Right lobe of liver (tissue), 4 donors: ENCODE data around the gene DLGAP4.

Source experiments
- POLR2A ChIP-seq: fragments of 450-650 bp; IDR thresholded peaks from one replicate; pipeline ENCODE4 v1.6.1; 2017; ENCODE audit warnings: antibody characterized with exemption, mild to moderate bottlenecking
- TF ChIP-seq, protein P1 (sequence below), 4 donors: fragments of 200-600 bp in 3 of 4; fragments of 450-650 bp in 1 of 4; IDR thresholded peaks; one replicate each; pipeline versions ENCODE4 v1.5.1 to v1.8.0; 2016 to 2022; ENCODE audit warnings: antibody characterized with exemption in 4 of 4, mild to moderate bottlenecking in 2 of 4
- donor health status: DM: no; HTN: no; CAD: no.
- donor health status: DM: no; HTN: no; CAD: no.
- donor health status: DM: no; HTN: yes; CAD: no.

DNA sequence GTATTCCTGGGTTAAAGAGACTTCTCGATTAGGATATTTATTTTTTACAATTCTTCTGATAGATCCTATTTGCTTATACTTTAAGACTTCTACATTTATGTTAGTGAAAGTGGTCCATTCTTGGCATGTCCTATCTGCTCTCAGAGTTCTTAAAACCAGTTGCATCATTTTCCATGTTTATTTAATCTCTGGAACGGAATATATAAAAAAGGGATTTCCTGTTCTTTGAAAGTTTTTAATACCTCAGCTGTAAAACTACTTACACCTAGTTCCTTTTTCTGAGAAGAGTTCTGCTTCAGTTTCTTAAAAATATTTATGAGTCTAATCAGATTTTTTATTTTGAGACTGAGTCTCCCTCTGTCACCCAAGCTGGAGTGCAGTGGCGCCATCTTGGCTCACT lies 217.2 kb downstream of the DLGAP4 start:
- TF ChIP-seq, protein P1, sequence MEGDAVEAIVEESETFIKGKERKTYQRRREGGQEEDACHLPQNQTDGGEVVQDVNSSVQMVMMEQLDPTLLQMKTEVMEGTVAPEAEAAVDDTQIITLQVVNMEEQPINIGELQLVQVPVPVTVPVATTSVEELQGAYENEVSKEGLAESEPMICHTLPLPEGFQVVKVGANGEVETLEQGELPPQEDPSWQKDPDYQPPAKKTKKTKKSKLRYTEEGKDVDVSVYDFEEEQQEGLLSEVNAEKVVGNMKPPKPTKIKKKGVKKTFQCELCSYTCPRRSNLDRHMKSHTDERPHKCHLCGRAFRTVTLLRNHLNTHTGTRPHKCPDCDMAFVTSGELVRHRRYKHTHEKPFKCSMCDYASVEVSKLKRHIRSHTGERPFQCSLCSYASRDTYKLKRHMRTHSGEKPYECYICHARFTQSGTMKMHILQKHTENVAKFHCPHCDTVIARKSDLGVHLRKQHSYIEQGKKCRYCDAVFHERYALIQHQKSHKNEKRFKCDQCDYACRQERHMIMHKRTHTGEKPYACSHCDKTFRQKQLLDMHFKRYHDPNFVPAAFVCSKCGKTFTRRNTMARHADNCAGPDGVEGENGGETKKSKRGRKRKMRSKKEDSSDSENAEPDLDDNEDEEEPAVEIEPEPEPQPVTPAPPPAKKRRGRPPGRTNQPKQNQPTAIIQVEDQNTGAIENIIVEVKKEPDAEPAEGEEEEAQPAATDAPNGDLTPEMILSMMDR (IDR thresholded peaks at IDR 0.05) = no peak
- no peak for TF ChIP-seq POLR2A
